Vagina (tissue), 2 donors: ENCODE data around the gene BSCL2.

Experiments used
- POLR2A ChIP-seq, 2 donors: fragments of 450-650 bp; IDR thresholded peaks; one replicate each; pipeline ENCODE4 v1.6.1; 2017; ENCODE audit warnings: antibody characterized with exemption in 2 of 2, mild to moderate bottlenecking in 2 of 2, moderate library complexity in 2 of 2
- TF ChIP-seq, protein P1 (sequence below), 3 experiments: fragments of 450-650 bp in 2 of 3; fragments of 200-600 bp in 1 of 3; sonication (generic) in 1 of 3; IDR thresholded peaks; one replicate each; pipeline ENCODE4 v1.5.1; 2017 to 2019; ENCODE audit warnings: antibody characterized with exemption in 3 of 3, mild to moderate bottlenecking in 2 of 3, moderate library complexity in 2 of 3

DNA sequence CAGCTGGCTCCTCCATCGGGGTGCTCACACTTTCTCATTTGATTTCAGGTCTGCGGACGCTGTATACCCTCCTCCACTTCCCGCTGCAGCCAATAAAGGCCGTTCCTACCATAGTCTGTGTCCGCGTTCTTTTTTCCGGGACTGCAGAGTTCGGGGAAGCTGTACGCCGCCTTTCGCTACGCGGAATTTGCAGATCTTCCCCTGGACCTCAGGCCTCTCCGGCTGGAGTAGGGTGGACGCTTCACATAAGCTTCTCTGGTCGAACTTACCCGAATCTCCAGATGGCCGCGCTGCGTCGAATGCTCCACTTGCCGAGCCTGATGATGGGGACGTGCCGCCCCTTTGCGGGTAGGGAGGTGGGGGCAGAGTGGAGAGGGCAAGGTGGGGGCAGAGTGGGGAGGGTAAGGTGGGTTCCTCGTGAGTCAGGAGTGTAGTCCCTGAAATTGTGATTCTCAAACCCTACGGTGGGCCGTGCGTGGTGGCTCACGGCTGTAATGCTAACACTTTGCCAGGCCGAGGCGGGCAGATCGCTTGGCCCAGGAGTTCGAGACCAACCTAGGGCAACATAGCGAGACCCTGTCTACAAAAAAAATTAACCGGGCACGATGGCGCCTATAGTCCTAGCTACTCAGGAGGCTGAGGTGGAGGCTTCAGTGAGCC lies 41.5 kb downstream of the BSCL2 start:
- TF ChIP-seq, protein P1, sequence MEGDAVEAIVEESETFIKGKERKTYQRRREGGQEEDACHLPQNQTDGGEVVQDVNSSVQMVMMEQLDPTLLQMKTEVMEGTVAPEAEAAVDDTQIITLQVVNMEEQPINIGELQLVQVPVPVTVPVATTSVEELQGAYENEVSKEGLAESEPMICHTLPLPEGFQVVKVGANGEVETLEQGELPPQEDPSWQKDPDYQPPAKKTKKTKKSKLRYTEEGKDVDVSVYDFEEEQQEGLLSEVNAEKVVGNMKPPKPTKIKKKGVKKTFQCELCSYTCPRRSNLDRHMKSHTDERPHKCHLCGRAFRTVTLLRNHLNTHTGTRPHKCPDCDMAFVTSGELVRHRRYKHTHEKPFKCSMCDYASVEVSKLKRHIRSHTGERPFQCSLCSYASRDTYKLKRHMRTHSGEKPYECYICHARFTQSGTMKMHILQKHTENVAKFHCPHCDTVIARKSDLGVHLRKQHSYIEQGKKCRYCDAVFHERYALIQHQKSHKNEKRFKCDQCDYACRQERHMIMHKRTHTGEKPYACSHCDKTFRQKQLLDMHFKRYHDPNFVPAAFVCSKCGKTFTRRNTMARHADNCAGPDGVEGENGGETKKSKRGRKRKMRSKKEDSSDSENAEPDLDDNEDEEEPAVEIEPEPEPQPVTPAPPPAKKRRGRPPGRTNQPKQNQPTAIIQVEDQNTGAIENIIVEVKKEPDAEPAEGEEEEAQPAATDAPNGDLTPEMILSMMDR (IDR thresholded peaks at IDR 0.05) = no peak
- TF ChIP-seq POLR2A (IDR thresholded peaks at IDR 0.05) = no peak
